ENCODE data around the gene ADH4.

GRCh38 chr4:99104153-99104552 lies 39.9 kb downstream of the ADH4 start:
- no peak for TF ChIP-seq CTCF (IDR thresholded peaks at IDR 0.05)
- no peak for TF ChIP-seq POLR2AphosphoS5 (IDR thresholded peaks at IDR 0.05; ENCODE audit: insufficient read depth in 1 of 2, low read depth in 1 of 2)
- TF ChIP-seq POLR2A (IDR thresholded peaks at IDR 0.05): no peak
